ENCODE results near the gene DCBLD2.

DCBLD2 gene

GRCh38 chr3:98902351-98902740, 851 bp upstream of the DCBLD2 start:
- Mint-ChIP-seq H3K27me3 (ENCODE audit: low read depth) (peaks cover 29% of the 10 kb centered on the region), H3K27ac (no peak overlapping the region), H3K4me3 (peak overlapping the region; percentile 82), H3K36me3 (ENCODE audit: low read depth) (no peaks in the 10 kb centered on the region), H3K9me3 (no peaks in the 10 kb centered on the region), H3K4me1 (ENCODE audit: low read depth) (peaks cover 13% of the 10 kb centered on the region)

DNA sequence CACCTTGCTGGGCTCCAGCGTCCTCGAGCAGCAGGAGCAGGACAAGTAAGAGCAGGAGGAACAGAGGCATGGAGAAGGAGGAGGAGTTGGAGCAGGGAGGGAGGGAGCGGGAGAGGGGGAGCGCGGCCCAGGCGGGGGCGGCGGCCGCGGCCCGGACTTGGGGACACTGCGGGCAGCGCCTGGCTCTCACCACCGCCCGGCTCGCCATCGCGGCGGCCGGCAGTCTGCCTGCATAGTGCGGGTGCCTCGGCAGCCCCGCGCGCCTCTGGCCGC, 440 bp downstream of the DCBLD2 start:
- Mint-ChIP-seq H3K36me3 (ENCODE audit: low read depth) (no peaks in the 10 kb centered on the region), H3K27me3 (ENCODE audit: low read depth) (peaks cover 29% of the 10 kb centered on the region), H3K27ac (no peak overlapping the region), H3K4me3 (peak overlapping the region; percentile 80), H3K4me1 (ENCODE audit: low read depth) (peaks cover 13% of the 10 kb centered on the region), H3K9me3 (no peaks in the 10 kb centered on the region)

DNA sequence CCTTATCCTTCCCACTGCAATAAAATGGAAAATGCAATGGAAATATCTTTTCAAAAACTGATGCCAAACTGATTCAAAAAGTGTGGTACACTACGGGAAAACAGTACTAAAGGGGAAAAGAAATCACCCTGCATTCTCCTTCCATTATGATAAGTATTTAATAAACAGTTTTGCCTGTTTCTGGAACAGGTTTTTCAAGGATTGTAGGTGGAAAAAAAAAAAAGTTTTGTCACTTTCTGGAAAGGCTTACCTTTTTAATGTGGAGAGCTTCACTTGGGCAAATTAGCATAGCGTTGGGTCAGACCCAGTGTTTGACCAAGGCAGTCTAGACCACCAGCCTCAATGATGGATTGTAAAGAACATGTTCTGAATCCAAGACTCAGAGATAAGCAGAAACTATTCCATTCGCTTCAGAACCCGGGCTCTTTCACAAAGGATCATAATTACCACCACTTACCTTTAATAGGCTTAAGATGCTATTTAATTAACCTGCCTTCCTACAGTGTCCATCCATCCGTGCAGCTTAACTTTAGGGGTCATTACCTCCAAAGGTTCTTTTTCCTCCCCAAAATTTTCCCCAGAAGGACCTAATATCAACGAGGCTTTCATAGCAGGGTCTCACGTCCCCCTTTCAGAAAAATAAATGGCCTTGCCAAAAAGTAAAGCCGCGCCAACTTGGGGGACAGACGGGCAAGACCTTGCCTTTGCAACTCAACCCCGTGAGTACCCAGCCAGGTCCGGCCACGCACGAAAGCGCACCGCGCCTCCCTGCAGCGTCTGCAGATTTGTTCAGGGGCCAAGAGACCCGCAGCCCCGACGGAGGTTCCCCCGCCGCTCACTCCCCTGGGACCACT, 1.0 kb downstream of the DCBLD2 start:
- Mint-ChIP-seq H3K4me1 (ENCODE audit: low read depth) (peaks cover 13% of the 10 kb centered on the region), H3K9me3 (no peaks in the 10 kb centered on the region), H3K36me3 (ENCODE audit: low read depth) (no peaks in the 10 kb centered on the region), H3K4me3 (peak overlapping the region; percentile 80), H3K27me3 (ENCODE audit: low read depth) (peaks cover 29% of the 10 kb centered on the region), H3K27ac (no peak overlapping the region)

DNA sequence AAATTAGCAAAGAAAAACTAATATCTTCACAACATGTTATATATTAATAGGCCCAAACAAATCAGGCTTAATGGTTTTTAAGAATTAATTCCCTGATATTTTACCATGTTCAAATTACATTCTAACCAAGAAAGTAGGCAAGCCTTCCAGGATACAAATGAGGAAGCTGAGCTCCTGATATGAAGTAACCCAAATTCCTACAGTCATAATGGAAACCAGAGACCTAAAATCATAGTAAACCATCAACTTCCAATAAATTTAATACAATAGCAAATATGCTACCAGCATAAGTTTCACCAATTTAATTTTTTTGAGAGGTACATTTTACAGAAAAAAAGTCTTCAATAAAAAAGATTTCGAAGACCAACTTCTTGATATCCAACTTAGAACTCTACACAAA, 3.8 kb downstream of the DCBLD2 start:
- Mint-ChIP-seq H3K27ac (no peak overlapping the region), H3K27me3 (ENCODE audit: low read depth) (peaks cover 21% of the 10 kb centered on the region), H3K4me1 (ENCODE audit: low read depth) (peaks cover 11% of the 10 kb centered on the region), H3K36me3 (ENCODE audit: low read depth) (no peaks in the 10 kb centered on the region), H3K9me3 (no peaks in the 10 kb centered on the region), H3K4me3 (no peak overlapping the region)

DNA sequence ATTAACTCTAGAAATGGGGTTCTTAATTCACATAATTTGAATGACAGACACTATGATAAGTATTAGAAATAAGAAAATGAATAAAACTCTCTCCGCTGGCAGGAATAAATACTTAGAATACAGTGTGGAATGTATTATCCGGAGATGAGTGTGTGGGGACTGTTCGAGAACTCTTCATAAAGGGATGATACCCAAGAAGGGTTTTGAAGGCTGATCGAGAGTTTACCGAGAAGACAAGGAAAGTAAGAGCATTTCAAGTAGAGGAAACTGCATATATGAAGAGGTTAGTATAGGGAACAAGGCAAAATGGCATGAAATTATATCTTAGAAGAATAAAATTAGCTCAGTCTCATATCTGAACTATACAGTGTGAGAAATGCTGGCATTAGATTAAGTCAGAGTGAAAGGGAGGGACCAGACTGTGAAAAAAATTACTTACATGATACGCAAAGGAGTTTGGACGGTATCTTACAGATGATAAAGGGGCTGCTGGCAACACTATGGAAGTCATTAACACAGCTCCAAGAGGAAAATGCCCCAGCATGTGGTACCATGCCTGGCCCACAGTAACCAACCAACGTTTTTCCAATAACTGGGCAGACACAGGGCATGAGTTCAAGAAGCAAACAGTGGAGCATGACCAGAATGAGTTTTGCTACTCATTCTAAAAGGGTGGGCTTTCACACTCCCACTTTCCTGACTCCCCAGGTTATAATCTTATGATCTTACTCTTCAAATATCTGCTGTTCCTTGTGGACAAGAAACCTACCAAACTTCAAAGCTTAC, 6.5 kb downstream of the DCBLD2 start:
- Mint-ChIP-seq H3K27me3 (ENCODE audit: low read depth) (peaks cover 11% of the 10 kb centered on the region), H3K4me1 (ENCODE audit: low read depth) (no peaks in the 10 kb centered on the region), H3K4me3 (no peak overlapping the region), H3K27ac (no peak overlapping the region), H3K9me3 (no peaks in the 10 kb centered on the region), H3K36me3 (ENCODE audit: low read depth) (no peaks in the 10 kb centered on the region)

DNA sequence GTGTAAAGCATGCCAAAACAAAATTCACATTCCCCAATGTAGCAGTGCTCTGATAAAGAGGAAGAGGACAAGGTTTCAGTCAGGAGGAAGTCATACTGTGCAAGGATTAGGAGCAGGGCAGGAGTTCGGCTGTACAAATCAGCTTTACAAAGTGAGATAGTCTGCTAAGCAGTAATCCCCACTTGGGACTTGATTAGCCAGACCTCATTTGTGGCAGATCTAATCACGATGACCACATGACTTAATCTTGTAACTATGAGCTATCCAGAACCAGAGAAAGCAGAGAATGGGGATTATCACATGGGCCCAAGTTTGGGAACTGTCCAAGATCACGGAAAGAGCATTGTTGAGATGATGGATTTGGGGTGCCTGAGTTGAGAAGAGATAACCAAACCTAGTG, 7.8 kb downstream of the DCBLD2 start:
- no peak overlapping the region for H3K4me3 Mint-ChIP-seq
- H3K27ac Mint-ChIP-seq, result no peak overlapping the region
- H3K9me3 Mint-ChIP-seq, result no peaks in the 10 kb centered on the region
- no peaks in the 10 kb centered on the region for H3K36me3 Mint-ChIP-seq (ENCODE audit: low read depth)
- H3K27me3 Mint-ChIP-seq (ENCODE audit: low read depth), result peaks cover 4% of the 10 kb centered on the region
- H3K4me1 Mint-ChIP-seq (ENCODE audit: low read depth), result no peaks in the 10 kb centered on the region

GRCh38 chr3:98892263-98892662, 9.2 kb downstream of the DCBLD2 start:
- Mint-ChIP-seq H3K27me3 (ENCODE audit: low read depth) (peaks cover 4% of the 10 kb centered on the region), H3K27ac (no peak overlapping the region)

DNA sequence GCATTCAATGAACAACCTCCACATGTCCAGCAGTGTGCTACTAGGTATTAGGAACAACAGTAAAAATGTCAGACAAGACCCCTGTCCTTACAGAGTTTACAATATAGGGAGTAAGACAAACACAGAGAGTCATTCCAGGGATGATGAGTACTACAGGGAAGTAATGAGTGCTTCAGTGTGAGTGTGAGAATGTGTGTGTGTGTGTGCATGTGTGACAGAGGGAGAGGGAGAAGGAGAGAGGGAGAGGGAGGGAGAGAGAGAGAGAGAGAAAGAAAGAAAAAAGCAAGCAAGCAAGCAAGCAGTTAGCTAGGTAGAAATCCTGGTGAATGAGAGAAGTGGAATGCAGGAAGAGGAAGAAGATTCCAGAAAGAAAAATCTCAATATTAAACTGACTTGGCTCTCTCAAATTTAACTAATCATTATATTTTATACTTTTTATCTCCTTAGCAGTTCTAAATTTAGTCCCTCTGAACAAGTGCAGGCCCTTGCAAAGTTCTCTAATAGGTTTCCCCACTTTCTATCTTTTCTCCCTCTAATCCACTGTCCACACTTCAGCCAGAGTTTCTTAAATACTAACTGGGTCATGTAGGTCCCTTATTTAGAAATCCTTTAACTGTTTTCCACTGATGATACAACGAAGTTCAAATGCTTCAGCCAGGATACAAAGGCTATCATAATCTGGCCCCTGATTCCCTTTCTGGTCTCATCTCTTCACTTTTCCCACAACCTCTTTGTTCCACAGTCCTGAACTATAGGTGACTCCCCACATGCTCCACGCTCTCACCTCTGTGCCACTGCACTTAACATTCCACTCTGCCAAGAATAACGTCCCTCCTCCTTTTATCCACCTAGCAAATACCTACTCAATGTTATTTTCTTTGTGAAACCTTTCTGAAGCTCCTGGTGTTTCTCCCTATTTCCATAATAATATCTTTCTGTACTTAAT, 10.3 kb downstream of the DCBLD2 start:
- Mint-ChIP-seq H3K27me3 (ENCODE audit: low read depth) (peaks cover 4% of the 10 kb centered on the region), H3K9me3 (no peaks in the 10 kb centered on the region), H3K4me1 (ENCODE audit: low read depth) (no peaks in the 10 kb centered on the region), H3K27ac (no peak overlapping the region), H3K36me3 (ENCODE audit: low read depth) (no peaks in the 10 kb centered on the region), H3K4me3 (no peak overlapping the region)

More at GRCh38 chr3:98892263-98892662, 9.2 kb downstream of the DCBLD2 start:
- H3K9me3 Mint-ChIP-seq, result no peaks in the 10 kb centered on the region
- H3K36me3 Mint-ChIP-seq (ENCODE audit: low read depth), result no peaks in the 10 kb centered on the region
- no peak overlapping the region for H3K4me3 Mint-ChIP-seq
- H3K4me1 Mint-ChIP-seq (ENCODE audit: low read depth), result no peaks in the 10 kb centered on the region

DNA sequence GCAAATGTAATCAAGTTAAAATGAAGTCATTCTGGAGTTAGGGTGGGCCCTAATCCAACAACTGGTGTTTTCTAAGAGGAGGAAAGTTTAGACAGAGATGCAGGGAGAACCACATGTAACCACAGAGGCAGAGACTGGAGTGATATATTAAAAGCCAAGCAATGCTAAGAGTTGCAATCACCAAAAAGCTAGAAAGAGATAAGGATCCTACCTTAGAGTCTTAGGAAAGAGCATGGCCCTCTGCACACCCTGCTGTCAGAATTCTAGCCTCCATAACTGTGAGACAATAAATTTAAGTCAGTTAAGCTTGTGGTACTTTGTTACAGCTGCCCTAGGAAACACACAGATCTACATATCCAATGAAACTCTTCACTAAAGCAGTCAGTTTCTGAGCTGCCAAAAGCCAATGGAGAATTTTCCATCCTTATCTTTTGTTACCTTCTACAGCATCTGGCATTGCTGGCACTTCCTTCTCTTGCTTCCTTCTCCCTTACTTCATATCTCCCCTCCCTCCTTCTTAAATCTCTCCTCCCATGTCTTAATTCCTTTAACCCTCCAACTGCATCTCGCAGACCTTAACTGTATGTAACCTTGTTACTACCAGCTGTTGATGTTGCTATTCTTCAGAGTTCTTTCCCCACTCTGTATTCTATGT, 11.2 kb downstream of the DCBLD2 start:
- Mint-ChIP-seq H3K27ac (no peak overlapping the region), H3K9me3 (no peaks in the 10 kb centered on the region), H3K4me3 (no peak overlapping the region), H3K27me3 (ENCODE audit: low read depth) (peaks cover 5% of the 10 kb centered on the region), H3K4me1 (ENCODE audit: low read depth) (no peaks in the 10 kb centered on the region), H3K36me3 (ENCODE audit: low read depth) (no peaks in the 10 kb centered on the region)

DNA sequence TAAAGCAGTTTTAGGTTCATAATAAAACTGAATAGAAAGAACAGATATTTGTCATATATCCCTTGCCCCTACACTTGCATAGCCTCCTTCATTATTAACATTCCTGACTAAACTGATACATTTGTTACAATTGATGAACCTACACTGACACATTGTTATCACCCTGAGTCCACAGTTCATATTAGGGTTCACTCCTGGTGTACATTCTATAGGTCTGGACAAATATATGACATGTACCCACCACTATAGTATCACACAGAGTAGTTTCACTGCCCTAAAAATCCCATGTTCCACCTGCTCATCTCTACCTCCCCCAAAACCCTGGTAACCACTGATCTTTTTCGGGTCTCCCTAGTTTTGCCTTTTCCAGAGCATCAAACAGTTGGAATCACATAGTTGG, 13.8 kb downstream of the DCBLD2 start:
- no peaks in the 10 kb centered on the region for H3K9me3 Mint-ChIP-seq
- H3K36me3 Mint-ChIP-seq (ENCODE audit: low read depth), result no peaks in the 10 kb centered on the region
- no peaks in the 10 kb centered on the region for H3K4me1 Mint-ChIP-seq (ENCODE audit: low read depth)
- no peak overlapping the region for H3K4me3 Mint-ChIP-seq
- H3K27me3 Mint-ChIP-seq (ENCODE audit: low read depth), result peaks cover 5% of the 10 kb centered on the region
- no peak overlapping the region for H3K27ac Mint-ChIP-seq

DNA sequence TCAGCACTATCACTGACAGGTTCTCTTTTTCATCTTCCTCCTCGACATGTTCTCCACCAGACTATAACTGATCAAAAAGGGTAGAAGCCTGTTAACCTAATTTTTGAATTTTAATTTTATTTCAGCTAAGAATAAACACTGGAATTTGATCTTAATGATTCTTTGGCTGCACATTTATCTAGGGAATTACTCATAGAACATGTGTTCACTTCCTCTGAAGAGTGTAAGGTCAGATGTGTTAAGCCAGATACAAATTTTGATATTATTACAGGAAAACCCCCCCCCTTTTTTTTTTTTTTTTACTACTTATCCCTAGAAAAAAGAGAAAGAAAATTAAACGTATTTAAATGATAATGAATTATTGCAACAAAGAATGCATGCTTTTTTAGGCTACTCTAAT, 15.0 kb downstream of the DCBLD2 start:
- Mint-ChIP-seq H3K9me3 (no peaks in the 10 kb centered on the region), H3K27me3 (ENCODE audit: low read depth) (peaks cover 5% of the 10 kb centered on the region), H3K4me3 (no peak overlapping the region), H3K36me3 (ENCODE audit: low read depth) (no peaks in the 10 kb centered on the region), H3K4me1 (ENCODE audit: low read depth) (no peaks in the 10 kb centered on the region), H3K27ac (no peak overlapping the region)

DNA sequence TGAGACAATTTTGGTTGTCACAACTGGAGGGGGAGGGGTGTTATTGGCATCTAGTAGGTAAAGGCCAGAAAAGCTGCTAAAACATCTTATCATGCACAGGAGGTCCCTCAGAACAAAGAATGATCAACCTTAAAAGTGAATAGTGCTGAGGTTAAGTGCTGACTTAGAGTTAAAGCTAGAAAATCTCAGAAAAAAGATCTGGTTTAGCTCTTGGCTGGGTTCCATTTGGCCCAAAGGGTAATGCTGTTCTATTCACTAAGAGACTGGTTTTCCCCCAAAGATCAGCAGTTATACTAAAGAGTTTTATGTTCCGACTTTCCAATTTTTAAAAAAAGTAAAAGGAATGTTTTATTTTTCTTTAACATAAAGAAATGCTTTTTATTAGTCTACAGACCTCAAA, 15.6 kb downstream of the DCBLD2 start:
- Mint-ChIP-seq H3K36me3 (ENCODE audit: low read depth) (no peaks in the 10 kb centered on the region), H3K27ac (no peak overlapping the region), H3K4me3 (no peak overlapping the region), H3K4me1 (ENCODE audit: low read depth) (no peaks in the 10 kb centered on the region), H3K9me3 (no peaks in the 10 kb centered on the region), H3K27me3 (ENCODE audit: low read depth) (peaks cover 5% of the 10 kb centered on the region)

- no peaks in the 10 kb centered on the region for H3K36me3 Mint-ChIP-seq (ENCODE audit: low read depth)
- no peak overlapping the region for H3K4me3 Mint-ChIP-seq
- peaks cover 5% of the 10 kb centered on the region for H3K27me3 Mint-ChIP-seq (ENCODE audit: low read depth)
- no peak overlapping the region for H3K27ac Mint-ChIP-seq
- no peaks in the 10 kb centered on the region for H3K4me1 Mint-ChIP-seq (ENCODE audit: low read depth)
- H3K9me3 Mint-ChIP-seq, result no peaks in the 10 kb centered on the region
Observed at GRCh38 chr3:98884675-98885371, 16.7 kb downstream of the DCBLD2 start.

All from T-helper 1 cell treated with Interleukin-12 subunit alpha and Interleukin-12 subunit beta and Interleukin-4 antibody, amounts not matched to agents 30 μg/mL and 1 μg/mL, for 36 hours (primary cell).